Uterus (tissue), 2 donors: Measurements from ENCODE around the gene FAM241A.

ENCODE experiments used
- CTCF ChIP-seq, 4 experiments: fragments of 200-600 bp in 2 of 4; fragments of 450-650 bp in 2 of 4; sonication (generic) in 2 of 4; IDR thresholded peaks; one replicate each; pipeline ENCODE4 v1.5.1; 2016 to 2019; ENCODE audit warnings: antibody characterized with exemption in 4 of 4, mild to moderate bottlenecking in 2 of 4, moderate library complexity in 1 of 4
- POLR2A ChIP-seq, 2 donors: fragments of 450-650 bp; IDR thresholded peaks; one replicate each; pipeline ENCODE4 v1.6.1; 2016; ENCODE audit warnings: antibody characterized with exemption in 2 of 2, mild to moderate bottlenecking in 1 of 2, moderate library complexity in 1 of 2

DNA sequence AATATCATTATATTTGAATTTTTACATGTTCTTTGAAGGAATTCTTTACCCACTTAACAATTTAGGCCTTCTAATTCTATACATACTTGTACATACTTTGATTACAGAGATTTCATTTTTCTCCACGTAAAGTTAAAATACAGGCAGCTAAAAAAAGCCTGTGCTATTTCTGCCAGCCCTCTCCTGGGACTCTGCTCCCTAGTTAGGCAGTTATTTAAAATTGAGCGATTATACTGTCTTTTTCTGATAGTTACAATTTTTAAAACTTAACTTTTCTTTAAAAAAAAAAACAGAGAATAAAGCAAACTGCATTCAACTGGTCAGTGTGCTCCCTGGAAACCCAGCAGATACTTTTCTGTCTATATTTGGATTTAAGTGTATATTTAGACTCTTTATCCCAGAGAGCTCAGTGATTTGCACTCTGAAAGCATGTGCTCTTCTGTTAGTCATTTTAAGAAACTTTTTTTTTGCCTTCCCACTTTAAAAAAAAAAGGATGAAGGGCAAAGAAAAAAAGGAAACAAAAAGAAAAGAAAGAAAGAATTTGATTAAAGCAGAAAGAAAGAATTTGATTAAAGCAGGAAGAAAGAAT is 18.1 kb upstream of the FAM241A start:
- TF ChIP-seq POLR2A (IDR thresholded peaks at IDR 0.05): no peak
- TF ChIP-seq CTCF (IDR thresholded peaks at IDR 0.05): no peak
